NCI-H82 treated with DMSO at 0.1 percent for 48 hours (cell line): ENCODE results near the gene ZBTB16.
A peak's percentile ranks its signal among the peaks of the same experiment; 100 is the strongest.

Source experiments
- DNase-seq: peaks from one replicate; lab custom pipeline; 2025; ENCODE audit not compliant: unreplicated experiment; lab: John Stamatoyannopoulos, UW

ZBTB16 gene, protein sequence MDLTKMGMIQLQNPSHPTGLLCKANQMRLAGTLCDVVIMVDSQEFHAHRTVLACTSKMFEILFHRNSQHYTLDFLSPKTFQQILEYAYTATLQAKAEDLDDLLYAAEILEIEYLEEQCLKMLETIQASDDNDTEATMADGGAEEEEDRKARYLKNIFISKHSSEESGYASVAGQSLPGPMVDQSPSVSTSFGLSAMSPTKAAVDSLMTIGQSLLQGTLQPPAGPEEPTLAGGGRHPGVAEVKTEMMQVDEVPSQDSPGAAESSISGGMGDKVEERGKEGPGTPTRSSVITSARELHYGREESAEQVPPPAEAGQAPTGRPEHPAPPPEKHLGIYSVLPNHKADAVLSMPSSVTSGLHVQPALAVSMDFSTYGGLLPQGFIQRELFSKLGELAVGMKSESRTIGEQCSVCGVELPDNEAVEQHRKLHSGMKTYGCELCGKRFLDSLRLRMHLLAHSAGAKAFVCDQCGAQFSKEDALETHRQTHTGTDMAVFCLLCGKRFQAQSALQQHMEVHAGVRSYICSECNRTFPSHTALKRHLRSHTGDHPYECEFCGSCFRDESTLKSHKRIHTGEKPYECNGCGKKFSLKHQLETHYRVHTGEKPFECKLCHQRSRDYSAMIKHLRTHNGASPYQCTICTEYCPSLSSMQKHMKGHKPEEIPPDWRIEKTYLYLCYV

DNA sequence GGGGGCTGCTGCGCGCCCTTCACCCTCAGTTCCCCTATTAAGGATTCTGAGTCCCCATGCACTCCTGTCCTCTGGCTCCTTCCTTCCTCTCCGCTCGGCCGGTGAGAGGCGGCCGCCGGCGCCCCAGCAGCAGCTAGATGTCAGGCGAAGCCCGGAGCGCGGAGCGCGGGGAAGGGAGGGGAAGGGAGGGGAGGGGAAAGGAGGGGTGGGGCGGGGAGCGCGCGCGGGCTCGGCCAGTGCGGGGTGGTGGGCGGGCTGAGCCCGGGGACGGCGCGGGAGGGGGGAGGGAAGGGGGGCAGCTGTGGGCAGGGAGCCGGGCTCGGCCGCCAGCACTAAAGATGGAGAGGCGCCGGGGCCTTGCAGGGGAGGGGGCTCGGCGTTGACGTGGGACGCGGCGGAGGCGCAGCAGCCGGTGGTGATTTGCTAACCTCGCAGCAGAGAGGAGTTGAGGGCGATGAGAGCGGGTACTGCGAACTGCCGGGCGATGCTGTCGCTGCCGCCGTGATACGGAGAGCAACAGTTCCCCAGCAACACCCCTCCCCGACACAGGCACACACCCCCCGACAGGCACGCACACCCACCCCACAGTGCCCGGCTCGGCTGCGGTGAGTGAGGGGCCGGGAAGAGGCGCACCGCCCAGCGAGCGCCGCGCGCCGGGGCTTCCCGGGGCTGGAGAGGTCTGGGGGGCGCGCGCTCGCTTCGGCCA lies at the start of gene ZBTB16:
Gene ZBTB16, plus strand, starts transcription at position 434 of the 706 bp plus-strand sequence. CDS start 3,590 bp downstream, outside the sequence.
- peak; percentile 19 for DNase-seq

DNA sequence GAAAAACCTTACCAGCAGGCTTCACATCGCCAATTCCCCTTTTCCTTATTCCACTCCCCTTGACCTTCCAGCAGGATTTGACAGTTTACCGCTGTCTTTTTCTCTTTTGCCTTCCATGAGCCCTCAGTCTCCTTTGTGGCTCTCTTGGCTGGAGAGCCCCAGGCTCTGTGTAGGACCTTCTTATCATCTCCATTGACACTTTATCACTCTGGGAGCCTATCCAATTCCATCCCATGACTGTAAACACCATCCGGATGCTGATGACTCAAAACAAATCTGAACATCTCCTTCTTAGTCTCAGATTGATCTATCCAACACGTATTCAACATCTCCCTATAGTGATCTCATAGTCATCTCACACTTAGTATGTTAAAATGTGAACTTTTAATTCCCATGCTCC lies 48.6 kb upstream of the ZBTB16 start:
- DNase-seq: no peak

DNA sequence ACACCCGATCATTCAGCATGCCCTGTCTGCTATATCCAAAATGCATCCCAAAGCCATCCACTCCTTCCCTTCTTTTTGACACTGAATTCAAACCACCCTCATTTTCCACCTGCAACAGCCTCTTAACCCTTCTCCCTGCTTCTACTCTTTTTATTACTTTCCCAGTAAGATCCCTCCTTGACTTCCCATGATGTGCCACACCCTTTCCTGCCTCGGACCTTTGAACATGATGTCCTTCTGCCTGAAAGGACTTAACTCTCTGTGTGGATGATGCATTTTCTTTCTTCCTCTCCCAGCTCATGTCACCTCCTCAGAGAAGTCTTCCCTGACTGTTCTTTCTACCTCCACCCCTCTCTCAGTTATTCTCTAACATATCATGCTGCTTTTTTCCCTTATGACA lies 48.1 kb upstream of the ZBTB16 start:
- no peak for DNase-seq

DNA sequence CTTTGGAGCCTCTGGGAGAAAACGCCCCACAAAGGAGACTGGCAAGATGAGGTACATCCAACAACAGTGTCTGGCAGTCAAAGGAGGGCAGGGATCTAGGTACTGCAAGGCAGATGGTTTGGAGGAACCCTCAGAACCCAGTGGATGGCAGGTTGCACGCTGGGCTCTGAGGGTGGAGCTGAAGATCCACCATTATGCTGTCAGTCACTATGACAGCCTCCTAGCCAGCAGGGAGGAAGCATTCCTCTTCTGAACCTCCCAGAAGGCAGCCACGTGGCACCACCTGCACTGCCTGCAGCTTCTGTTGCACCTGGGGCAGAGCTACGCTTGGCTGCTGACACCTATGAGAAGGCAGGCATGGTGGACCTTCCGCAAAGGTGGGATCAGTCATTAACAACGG lies 44.4 kb upstream of the ZBTB16 start:
- DNase-seq: no peak

DNA sequence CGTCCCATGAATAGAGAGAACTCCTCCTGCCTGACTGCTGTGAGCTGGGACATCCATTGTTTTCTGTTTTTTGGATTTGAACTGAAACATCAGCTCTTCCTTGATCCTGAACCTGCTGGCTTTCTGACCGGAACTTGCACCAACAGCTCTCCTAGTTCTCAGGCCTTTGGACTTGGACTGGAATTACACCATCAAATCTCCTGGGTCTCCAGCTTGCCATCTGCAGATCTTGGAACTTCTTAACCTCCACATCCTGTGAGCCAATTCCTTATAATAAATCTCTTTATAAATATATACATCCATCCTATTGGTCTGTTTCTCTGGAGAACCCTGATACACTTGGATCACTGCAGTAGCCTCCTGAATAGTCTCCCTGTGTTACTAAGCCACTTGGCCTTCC lies 42.5 kb upstream of the ZBTB16 start:
- DNase-seq: no peak

DNA sequence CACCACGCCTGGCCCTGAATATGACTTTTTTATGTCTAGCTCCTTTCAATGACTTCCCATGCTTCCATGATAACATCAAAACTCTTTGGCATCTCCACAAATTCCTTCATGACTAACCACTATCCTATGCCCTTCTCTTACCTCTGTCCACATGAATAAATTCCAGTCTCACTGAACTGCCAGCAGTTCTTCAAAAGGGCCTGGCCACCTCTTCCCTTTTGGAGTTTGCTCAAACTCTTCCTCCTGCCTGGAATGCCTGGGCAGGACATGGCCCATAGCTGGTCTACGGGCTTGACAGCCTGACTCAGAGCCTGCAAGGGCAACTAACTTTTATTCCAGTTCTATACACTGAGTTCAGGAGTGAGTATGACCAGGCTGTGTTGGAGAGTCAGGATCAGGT lies 41.8 kb upstream of the ZBTB16 start:
- DNase-seq: no peak

DNA sequence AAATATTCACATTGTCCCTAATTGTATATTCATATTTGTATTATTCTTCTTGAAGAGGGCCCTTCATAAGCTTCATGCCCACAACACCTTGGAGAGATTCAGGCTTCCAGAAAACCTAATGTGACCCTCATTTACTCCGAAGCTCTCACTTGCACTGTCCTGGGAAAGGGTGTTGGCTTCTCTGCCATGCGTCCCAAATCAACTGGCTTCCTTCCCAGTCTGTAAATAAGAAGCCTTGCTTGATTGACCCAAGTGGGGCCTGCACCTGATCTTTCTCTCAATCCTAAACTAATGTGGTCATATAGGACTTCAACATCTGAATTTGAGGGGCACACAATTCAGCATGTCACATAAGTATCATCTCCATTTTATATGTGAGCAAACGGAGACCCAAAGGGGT lies 40.5 kb upstream of the ZBTB16 start:
- DNase-seq: no peak

DNA sequence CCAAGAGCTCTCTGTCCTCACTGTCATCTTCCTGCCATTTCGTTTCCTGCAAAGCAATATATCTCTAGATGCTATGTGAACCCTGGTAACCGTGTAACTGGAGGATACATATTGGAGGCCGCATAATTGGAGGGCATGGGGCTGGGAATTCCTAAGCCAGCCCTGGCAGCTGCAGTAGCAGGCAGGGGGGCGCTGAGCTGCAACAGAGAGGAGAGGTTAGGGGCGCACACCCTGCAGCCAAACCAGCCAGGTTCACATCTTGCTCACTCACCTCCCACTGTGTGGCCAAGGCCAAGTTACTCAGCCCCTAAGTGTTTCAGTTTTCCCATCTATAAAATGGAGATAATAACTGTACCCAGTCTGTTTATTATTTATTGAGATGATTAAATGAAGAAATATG lies 39.9 kb upstream of the ZBTB16 start:
- DNase-seq: no peak

DNA sequence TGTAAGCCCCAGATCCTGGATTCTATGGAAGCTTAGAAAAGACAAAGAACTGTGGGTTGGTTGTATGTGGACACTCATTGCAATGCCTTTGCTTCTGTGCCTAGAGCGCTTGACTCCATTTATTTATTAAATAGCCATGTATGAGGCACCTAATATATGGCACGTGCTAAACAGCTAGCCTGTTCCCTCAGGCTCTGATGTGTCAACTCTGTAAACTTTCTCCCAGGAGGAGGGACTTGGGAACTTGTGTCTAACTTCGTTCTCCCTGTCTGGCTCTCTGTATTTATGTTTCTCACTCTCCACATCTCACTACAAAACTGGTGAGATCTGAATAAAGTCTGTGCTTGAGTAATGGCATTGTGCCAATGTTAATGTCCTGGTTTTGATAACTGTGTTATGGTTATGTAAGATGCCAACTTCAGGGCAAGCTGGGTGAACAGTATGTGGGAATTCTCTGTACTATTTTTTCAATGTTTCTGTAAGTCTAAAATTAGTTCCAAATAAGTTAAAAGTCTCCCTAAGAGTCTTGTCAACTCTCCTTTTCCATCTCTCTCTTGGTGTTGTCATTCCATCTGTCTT lies 34.1 kb upstream of the ZBTB16 start:
- DNase-seq: no peak

DNA sequence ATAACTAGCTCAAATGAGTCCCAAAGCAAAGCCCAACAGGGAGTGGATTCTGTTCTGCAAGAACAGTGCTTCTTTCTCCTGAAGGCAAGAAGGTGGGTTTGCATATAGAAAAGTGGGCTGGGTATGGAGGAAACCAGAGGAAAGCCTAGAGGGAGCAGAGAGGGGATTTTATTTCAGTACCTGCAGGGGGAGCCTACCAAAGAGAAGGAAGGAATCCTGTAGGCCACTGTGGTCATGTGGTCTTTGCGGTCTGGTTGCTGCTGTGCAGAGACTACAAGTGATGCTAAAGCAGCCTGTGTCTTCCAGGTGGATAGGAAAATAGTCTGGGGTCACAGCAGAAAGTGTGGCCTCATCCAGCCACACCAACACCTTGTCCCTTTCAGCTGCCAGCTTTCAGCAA lies 33.2 kb upstream of the ZBTB16 start:
- DNase-seq: peak; percentile 1

DNA sequence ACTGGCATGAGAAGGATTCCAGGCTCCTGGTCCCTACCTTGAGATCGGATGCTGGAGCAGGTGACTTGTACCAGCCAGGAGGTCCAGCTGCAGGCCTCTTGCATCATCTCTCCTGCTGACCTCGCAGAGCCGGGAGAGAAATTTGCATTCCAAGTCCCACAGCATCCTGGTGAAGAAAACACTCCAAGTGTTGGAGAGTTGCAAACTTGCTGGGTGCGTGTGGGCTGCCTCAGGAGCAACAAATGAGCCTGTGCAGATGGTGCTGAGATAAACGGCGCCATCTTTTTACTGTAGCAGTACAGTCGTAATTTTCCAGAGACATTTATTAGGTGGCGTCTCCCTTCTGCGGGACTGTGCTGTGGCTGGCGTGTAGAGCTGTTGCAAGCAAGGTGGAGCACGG lies 32.1 kb upstream of the ZBTB16 start:
- no peak for DNase-seq

DNA sequence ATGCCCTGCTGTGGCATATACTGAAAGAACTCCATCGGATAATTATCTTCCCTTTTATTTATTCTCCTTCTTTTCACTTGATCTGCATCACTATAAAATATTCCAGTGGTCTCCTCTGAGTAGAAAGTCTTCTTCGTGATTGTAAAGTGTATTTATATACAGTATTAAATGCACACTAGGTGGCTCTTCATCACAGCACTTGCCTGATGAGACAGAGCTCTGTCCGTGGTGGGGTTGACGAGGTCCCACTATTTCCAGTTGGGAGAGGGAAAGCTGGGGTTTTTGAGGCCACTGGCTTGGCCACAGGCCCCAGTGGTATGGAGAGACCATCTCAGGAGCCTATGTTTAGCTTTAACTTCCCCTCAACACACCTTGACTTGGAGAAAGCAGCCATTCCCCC lies 31.6 kb upstream of the ZBTB16 start:
- no peak for DNase-seq

DNA sequence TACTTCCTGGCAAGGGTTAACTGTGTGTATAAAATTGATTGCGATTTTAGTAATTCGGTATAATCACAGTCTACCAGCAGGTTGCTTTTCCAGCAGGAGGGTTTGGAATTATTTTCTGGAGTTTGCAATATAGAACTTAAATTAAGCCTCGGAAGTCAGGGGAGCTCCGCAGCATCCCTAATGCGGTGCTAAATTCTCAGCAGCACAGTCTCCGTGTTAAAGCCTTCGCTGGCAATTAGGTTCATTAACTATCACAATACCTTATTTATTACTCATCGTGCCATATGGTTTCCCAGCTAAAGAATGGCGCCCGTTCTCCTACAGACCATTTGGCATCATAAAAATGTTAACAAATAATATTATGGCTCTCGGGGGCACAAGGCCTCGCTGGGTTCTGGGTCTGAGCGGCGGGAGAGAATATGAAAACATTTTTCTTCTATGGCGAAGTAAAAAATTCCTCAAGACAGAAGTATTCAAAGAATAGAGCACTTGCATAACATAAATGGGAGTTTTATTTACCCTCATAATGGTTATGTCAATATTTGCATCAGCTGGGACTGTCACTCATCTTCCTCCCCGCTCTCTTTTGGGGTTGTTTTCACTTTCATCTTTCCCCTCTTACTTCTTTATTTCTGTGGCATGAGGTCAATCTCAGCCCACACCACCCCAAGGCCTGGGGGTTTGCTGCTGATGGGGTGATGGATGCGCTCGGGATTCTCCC lies 28.1 kb upstream of the ZBTB16 start:
- no peak for DNase-seq

DNA sequence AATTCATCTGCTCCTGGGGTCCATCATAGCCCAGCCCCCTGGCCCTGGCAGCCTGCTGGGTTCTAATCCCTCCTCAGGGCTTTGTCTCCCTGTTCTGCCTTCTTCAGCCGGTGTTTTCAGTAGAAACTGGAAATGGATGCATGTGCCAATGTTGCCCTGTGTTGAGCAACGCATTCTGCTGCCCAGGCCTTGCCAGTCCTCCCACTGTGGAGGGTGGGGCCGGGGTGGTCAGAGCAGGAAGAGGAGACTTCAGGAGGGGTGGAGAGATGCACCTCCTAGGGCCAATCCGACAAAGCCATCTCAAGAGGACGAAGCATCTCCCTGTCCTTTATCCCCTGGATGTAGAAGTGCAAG lies 27.6 kb upstream of the ZBTB16 start:
- DNase-seq: no peak

DNA sequence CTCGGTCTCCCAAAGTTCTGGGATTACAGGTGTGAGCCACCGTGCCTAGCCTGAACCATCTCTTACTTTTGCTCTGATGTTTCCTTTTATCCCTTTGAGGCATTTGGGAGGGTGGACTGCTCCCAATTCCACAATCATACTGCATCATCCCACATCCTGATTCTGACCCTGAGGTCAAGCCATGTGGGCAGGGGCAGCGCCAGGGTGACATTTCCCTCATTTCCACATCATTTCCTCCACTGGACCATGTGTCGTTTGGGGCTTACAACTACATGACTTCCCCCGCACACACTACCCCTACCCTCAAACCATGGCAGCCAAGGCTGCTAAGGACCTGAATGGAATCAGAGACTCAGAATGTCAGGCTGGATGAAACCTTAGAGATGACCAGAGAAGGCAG lies 26.4 kb upstream of the ZBTB16 start:
- no peak for DNase-seq

DNA sequence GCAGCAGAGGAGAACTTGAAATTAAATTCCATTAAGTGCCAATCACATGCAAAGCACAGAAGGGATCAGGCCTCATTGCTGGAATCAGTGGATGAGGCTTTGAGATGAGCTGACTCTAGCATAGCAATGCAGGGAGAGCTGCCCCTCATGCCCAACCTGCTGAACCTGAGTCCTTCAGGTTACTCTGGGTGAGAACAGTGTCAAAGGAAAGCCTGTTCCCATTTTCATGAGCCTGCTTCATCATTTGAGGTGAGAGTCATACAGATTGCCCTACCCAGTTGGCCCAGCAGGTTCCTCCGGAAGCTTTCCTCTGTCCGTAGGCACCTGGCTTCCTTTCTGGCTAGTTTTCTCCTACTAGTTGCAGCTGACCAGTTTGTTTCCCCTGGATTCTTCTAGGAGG lies 25.9 kb upstream of the ZBTB16 start:
- no peak for DNase-seq

DNA sequence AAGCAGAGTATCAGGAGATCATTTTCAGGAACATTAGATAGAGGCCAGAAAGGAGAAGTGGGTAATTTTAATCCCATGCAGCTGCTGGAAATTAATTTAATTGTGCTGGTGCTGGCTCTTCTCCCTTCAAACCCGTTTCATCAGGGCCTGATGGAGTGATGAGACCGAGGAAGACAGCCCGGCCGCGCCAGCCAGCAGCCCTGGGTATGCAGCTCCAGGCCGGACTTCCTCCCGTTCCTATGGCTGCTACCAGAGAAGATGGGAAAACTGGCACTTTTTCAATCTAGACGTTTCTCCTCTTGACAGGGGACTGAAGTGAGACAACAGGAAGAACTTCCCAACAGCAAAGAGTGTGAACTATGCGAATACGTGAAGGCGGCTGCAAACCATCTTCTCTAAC lies 24.6 kb upstream of the ZBTB16 start:
- DNase-seq: no peak

DNA sequence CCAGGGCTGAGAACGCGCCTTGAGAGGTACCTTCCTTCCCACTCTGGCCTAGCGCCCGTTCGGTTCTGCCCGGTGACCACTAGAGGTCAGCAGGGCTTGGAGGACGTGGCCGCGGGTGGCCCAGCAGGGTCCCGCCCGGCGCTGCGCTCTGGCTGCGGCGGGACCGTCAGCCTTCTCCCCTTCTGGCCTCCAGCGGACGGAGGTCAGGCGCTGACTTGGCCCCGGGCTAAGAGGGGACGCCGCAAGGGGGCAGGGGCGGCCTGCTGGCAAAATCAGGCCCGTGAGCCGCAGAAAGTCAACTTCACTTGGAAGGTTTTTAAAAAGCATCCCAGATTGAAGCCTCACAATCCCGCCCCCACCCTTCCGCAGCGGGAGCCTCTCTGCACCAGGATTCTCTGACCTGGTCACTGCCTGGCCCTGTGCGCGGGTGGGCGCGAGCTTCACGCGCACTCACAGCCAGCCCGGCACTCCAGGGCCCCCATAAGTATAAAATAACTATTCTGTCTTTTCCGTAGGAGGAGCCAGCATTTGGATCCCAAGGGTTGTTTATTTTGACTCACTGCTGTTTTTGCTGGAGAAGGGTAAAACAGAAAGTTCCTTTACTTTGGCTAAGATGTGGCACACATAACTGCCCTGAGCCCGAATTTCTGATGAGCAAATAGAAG lies 23.2 kb upstream of the ZBTB16 start:
- peak; percentile 3 for DNase-seq

DNA sequence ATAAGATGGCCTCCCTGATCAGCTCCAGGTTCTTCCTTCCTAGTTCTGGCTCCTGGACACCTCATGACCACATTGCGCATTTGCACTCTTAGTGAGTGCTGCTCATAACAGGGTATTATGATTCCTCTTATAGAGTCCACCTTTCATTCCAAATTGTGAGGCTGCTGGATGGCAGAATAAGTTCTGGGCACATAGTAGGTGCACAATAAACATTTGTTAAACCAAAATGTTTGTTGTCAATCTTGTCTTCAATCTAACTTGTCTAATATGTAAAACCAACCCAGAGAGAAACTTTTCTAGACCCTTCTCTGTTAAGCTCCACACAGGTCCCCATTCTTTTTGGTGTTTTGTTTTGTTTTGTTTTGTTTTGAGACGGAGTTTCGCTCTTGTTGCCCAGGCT lies 22.6 kb upstream of the ZBTB16 start:
- DNase-seq: no peak

DNA sequence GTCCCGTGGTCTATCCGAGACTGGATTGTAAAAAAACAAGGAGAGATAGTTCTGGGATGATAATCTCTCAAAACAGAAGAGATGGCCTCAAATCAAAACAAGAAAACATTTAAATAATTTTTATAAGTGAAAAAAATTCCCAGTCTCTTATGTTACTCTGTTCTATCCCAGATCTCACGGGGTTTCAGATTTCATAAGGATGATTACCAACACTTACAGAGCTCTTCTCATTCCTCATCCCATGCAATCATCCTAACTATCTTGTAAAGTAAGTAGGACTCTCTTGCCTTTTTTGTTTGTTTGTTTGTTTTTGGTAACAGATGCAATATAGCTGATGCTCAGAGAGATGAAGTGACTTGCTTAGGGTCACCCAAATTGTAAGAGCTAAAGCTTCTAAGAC lies 20.0 kb upstream of the ZBTB16 start:
- DNase-seq: no peak
